ENCODE results near the gene TGFB1. TPM values are rescaled to one million over a fixed set of nuclear protein-coding genes. Genes with fewer than 3 reads are reported as not detected.
"Not testable (repeated sequence)": the region's sequence is repeated elsewhere in the genome, so short reads cannot be mapped to it uniquely, and the experiment has no call there.

The TGFB1 gene
- 315 TPM for polyA plus RNA-seq (2013, experiment 1 of 2; ENCODE audit: insufficient read length)
- polyA plus RNA-seq (2013, experiment 2 of 2; ENCODE audit: insufficient read length): 272 TPM

GRCh38 chr19:41353466-41354342, at the start of gene TGFB1:
TSS of gene TGFB1 (minus strand) at chr19:41353922. CDS start at chr19:41353044, 878 bp downstream.
- DNase-seq: peak; percentile 91

- no peak for DNase-seq
Observed at GRCh38 chr19:41402010-41402409, 48.3 kb upstream of the TGFB1 start.

- no peak for DNase-seq
Observed at GRCh38 chr19:41401483-41401882, 47.8 kb upstream of the TGFB1 start.

GRCh38 chr19:41399525-41399924, 45.8 kb upstream of the TGFB1 start:
- DNase-seq: no peak

- DNase-seq: no peak
Observed at GRCh38 chr19:41399091-41399490, 45.4 kb upstream of the TGFB1 start.

GRCh38 chr19:41398598-41398997, 44.9 kb upstream of the TGFB1 start:
- DNase-seq: no peak

GRCh38 chr19:41398050-41398418, 44.3 kb upstream of the TGFB1 start:
- DNase-seq: peak; percentile 12

- DNase-seq: peak; percentile 100
Observed at GRCh38 chr19:41397086-41398049, 43.6 kb upstream of the TGFB1 start, which contains the start of the genes BCKDHA and EXOSC5. TSS of gene BCKDHA (plus strand) at chr19:41397818. CDS start at chr19:41397828, 10 bp downstream. TSS of gene EXOSC5 (minus strand) at chr19:41397359. CDS start at chr19:41397328, 31 bp downstream.

- no peak for DNase-seq
Observed at GRCh38 chr19:41395355-41395754, 41.6 kb upstream of the TGFB1 start.

GRCh38 chr19:41392775-41393174, 39.1 kb upstream of the TGFB1 start:
- no peak for DNase-seq

GRCh38 chr19:41391618-41392017, 37.9 kb upstream of the TGFB1 start:
- DNase-seq: no peak

- DNase-seq: no peak
Observed at GRCh38 chr19:41386442-41386841, 32.7 kb upstream of the TGFB1 start.

GRCh38 chr19:41384351-41384750, 30.6 kb upstream of the TGFB1 start:
- no peak for DNase-seq

- not testable (repeated sequence) for DNase-seq
Observed at GRCh38 chr19:41381536-41381935, 27.8 kb upstream of the TGFB1 start.

- peak; percentile 8 for DNase-seq
Observed at GRCh38 chr19:41377977-41378709, 24.4 kb upstream of the TGFB1 start.

GRCh38 chr19:41376998-41377365, 23.3 kb upstream of the TGFB1 start:
- DNase-seq: no peak

GRCh38 chr19:41376241-41376997, 22.7 kb upstream of the TGFB1 start, which contains the start of gene TMEM91:
TSS of gene TMEM91 (plus strand) at chr19:41376533. CDS start at chr19:41378310, 1,777 bp downstream.
- DNase-seq: no peak

GRCh38 chr19:41373993-41374392, 20.3 kb upstream of the TGFB1 start:
- DNase-seq: peak; percentile 82

GRCh38 chr19:41372501-41372900, 18.8 kb upstream of the TGFB1 start:
- DNase-seq: no peak

GRCh38 chr19:41371541-41371940, 17.8 kb upstream of the TGFB1 start:
- no peak for DNase-seq

GRCh38 chr19:41371119-41371518, 17.4 kb upstream of the TGFB1 start:
- DNase-seq: not testable (repeated sequence)

Measured in fibroblast of skin of back (primary cell).